Urothelium cell line (cell line): ENCODE results near the gene ZFHX3.

Experiments
- DNase-seq: peaks from one replicate; pipeline ENCODE4 v3.0.0; 2011; ENCODE audit warnings: low spot score, mixed read lengths
- FAIRE-seq: peaks from 2 replicates; lab custom pipeline; 2011; peaks lifted over from hg19 to GRCh38; lab: Jason Lieb, UNC

Gene ZFHX3

GRCh38 chr16:72983241-72983640, 64.7 kb downstream of the ZFHX3 start:
- no peak for FAIRE-seq
- no peak for DNase-seq

GRCh38 chr16:72979974-72980373, 68.0 kb downstream of the ZFHX3 start:
- no peak for FAIRE-seq
- no peak for DNase-seq

- FAIRE-seq: no peak
- DNase-seq: no peak
Observed at GRCh38 chr16:72978212-72978611, 69.7 kb downstream of the ZFHX3 start.

DNA sequence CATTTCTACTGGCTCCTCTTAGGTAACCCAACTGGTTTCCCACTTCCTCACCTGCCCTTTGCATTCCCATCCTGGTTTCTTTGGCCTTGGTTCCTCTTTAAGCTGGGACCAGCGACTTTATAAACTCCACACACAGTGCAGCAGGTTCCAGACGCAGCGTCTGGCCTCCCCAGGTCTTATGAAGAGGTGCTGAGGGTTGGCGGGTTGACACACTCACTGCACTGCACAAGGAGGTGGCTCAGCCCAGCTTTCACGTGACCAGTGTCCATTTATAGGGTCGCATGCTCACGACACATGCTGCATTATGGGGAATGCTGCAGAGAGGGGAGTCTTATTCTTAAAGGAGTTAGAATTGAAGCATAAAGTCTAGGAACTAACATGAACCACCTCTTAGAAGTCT, 70.8 kb downstream of the ZFHX3 start:
- FAIRE-seq: no peak
- DNase-seq: no peak

DNA sequence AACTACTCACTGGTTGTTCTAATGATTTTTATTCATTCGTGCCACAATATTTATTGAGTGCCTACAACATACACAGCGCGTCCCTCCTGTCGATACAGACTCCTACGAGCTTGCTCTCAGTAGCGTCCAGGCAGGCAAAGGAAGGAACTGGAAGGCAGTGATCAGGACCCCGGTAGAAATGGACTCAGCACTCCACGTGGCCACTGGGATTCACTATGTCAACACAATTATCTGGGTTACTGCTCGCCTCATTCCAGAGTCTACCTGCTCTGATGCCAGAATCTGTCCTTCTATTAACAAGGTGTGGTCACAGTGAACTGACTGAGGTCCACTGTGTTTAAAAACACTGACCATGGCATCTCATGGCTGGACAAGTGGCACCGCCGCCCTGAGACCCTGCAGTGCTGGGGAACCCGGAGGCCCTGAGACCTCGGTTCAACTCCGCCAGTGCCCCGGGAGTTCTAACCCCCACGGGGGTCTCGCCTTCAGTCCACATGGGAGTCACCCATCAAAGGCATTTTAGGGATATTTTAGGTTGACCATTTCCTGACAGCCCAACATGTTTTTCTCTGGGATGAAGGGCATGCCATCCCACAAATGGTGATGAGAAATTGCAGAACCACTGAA, 71.4 kb downstream of the ZFHX3 start:
- FAIRE-seq (no peak), DNase-seq (no peak)

DNA sequence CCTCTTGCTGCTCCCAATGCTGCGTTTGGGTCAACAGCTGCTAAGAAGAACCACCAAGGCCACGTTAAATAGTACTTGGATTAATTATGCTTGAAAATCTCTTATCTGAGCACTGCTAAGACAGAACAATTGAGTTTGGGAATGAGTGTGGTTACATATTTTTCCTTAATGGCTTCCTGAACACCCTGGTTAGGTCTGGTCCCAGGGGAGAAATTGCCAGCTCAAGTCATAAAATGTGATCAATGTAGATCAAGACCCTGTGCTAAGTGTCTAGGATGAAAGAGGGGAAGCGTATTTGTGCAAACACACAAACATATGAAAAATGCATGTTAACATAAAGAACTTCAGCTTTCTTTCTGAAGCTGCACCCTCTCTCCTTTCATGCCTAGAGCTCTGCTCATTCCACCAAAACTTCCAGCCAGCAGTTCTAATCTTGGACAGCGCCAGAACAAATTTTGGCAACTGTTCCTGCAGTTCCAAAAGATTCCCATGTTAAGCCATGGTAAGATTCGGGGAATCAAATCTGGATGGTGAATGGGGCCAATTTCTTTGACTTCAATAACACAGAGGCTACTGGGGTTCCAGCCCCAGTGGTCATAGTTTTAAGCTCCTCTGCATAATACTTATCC, 72.0 kb downstream of the ZFHX3 start:
- no peak for FAIRE-seq
- DNase-seq: no peak

DNA sequence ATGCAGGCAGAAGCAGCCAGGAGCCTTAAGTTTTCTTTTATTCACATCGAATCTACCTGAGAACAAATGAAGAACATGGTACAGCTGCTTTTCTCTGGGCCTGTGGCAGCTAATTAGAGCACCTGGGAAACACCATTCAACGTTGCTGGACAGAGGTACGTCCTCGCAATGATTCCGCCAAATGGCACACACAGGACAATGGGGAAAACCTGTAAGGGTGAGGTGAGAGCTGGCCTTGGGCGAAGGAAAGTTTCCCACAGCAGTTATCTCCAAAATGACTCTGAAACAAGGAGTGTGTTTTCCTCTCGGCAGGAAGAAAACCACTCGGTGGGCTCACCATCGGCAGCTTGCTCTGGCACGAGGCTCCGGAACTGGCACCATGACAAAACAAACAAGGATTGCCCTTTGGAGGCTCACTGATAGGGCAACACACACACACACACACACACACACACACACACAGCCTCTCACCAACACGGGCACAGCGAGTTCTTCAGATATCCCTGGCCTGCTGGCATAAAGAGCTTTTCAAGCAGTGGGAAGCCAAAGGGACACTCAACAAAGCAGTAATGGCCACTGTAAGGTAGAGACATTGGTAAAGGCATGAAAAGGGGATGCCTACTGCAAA, 73.7 kb downstream of the ZFHX3 start:
- DNase-seq (no peak), FAIRE-seq (no peak)

- FAIRE-seq: no peak
Observed at GRCh38 chr16:72972878-72973571, 74.9 kb downstream of the ZFHX3 start.

GRCh38 chr16:72971370-72971769, 76.6 kb downstream of the ZFHX3 start:
- FAIRE-seq: no peak
- no peak for DNase-seq

More at GRCh38 chr16:72972878-72973571, 74.9 kb downstream of the ZFHX3 start:
- DNase-seq: no peak

GRCh38 chr16:72970656-72971055, 77.3 kb downstream of the ZFHX3 start:
- DNase-seq (no peak), FAIRE-seq (no peak)

DNA sequence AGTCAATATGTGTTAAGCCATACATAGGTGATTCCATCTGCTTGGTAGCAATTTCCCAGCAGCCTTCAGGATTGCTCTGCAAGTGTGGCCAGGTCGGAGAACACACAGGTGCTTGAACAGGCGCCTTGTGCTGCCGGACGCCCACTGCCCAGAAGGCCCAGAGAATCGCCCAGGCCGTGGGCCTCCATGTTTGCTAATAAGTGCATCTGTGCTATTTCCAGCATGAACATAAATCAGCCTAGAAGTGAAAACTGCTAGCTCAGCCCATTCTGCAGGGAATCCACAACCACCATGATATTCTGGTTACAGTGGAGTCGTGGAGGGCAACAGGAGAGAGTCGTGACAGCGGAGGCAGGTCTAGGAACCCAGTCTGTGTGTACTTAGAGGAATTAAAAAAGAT, 78.1 kb downstream of the ZFHX3 start:
- DNase-seq (no peak), FAIRE-seq (no peak)

- DNase-seq (no peak), FAIRE-seq (no peak)
Observed at GRCh38 chr16:72969146-72969545, 78.8 kb downstream of the ZFHX3 start.

DNA sequence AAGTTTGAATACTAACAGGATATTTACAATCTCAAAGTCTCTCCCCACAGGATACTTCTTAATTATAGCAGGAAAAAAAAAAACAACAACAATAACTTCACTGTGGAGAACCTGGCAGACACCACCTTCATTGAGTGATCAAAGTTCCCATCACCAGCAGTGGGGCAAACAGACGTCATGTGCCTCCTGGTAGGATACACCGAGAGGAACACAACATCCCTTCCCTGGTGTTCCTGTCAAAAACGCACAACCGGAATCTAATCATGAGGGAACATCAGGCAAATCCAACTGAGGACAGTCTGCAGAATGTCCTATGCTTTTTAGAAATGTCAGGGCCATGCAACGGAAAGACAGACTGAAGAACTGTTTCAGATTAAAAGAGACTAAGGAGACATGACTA, 80.0 kb downstream of the ZFHX3 start:
- DNase-seq (no peak), FAIRE-seq (no peak)

GRCh38 chr16:72963533-72964315, 84.2 kb downstream of the ZFHX3 start:
- FAIRE-seq (no peak), DNase-seq (no peak)

DNA sequence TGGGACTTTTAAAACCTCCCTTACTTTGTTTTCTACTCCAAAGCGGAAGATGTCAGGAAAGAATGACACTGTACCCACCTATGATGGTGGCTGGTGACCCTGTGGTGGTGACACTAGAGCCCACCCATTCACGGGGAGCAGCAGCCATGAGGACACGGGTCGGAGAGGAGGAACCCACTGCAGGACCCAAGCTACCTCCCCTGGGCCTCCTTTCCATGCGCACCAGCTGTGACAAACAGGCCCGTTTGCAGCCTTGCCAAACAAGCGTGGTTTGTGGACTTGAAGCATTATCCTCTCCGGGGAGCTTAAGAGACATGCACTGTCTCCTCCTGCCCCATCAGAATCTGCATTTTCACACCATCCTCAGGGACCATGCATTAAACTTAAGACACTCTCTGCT, 85.6 kb downstream of the ZFHX3 start:
- FAIRE-seq (no peak), DNase-seq (no peak)

DNA sequence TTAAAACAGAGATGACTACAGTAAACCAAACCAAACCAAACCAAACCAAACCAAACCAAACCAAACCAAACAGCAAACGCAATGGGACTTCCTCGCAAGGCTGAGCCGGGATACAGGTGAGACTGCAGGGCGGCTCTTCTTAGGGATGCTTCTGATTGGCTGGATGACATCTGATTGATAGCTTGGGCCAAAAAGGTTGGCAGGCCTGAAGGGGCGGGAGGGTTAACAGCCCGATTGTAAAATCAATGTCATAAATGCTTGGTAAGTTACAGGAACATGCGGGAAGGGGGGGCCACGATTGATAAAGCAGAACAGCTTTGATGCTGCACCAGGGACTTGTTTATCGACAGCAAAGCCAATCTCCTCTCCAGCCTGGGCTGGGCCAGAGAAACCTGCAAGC, 86.1 kb downstream of the ZFHX3 start:
- FAIRE-seq (no peak), DNase-seq (no peak)

GRCh38 chr16:72961115-72961832, 86.7 kb downstream of the ZFHX3 start:
- no peak for DNase-seq
- FAIRE-seq: no peak

DNA sequence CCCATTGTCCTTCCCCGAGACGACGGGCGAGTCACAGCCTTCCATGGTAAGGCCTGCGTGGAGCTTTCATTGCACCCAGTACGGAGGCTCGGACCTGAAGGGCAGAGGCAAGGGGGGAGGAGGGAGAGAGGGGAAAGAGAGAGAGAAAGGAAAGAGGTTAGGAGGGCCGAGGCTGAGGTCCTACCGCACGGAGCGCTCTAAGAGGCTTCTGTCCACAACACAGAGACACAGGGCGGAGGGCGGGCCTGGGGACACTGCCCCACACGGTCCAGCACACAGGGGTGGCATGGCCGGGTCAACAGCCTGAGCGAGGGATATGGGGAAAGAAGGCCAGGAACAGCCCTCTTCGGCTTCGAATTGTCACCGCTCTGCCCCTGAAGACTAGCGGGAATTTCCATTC, 87.8 kb downstream of the ZFHX3 start:
- FAIRE-seq (no peak), DNase-seq (no peak)

GRCh38 chr16:72959301-72959996, 88.5 kb downstream of the ZFHX3 start:
- FAIRE-seq: no peak
- DNase-seq: no peak

GRCh38 chr16:72958522-72959076, 89.3 kb downstream of the ZFHX3 start:
- no peak for FAIRE-seq
- no peak for DNase-seq
